Heart right ventricle (tissue), 16 donors: ENCODE data around the gene BRD3OS. TPM values are rescaled to one million over a fixed set of nuclear protein-coding genes. Genes with fewer than 3 reads are reported as not detected.

ENCODE experiments used
- ATAC-seq, 8 donors: fragments of 200-7000 bp; cut with Tn5 transposase; one replicate each; pipeline ENCODE4 v1.9.1; 2020; ENCODE audit warnings: mild to moderate bottlenecking in 8 of 8, moderate library complexity in 8 of 8, moderate number of reproducible peaks in 1 of 8
- DNase-seq, 2 donors: peaks; one replicate each; pipeline ENCODE4 v3.0.0-alpha.2; 2020
- H3K27ac ChIP-seq, 10 donors: fragments of 200-600 bp; sonication (generic) in 2 of 10; one replicate each; pipeline versions ENCODE4 v1.5.0 to v1.8.0; 2020 to 2022; ENCODE audit warnings: mild to moderate bottlenecking in 3 of 10
- H3K27me3 ChIP-seq, 7 donors: fragments of 200-600 bp; one replicate each; pipeline ENCODE4 v1.8.0; 2021 to 2022; ENCODE audit warnings: mild to moderate bottlenecking in 2 of 7
- H3K36me3 ChIP-seq, 9 donors: fragments of 200-600 bp; sonication (generic) in 1 of 9; one replicate each; pipeline versions ENCODE4 v1.5.0 to v1.8.0; 2020 to 2022; ENCODE audit warnings: mild to moderate bottlenecking in 2 of 9
- H3K4me1 ChIP-seq, 9 donors: fragments of 200-600 bp; sonication (generic) in 1 of 9; one replicate each; pipeline versions ENCODE4 v1.5.0 to v1.8.0; 2020 to 2022; ENCODE audit warnings: mild to moderate bottlenecking in 4 of 9
- H3K4me3 ChIP-seq, 10 donors: fragments of 200-600 bp; sonication (generic) in 2 of 10; one replicate each; pipeline versions ENCODE4 v1.5.0 to v1.8.0; 2020 to 2022; ENCODE audit warnings: mild to moderate bottlenecking in 7 of 10, moderate library complexity in 2 of 10
- H3K9me3 ChIP-seq, 11 donors: fragments of 200-600 bp in 10 of 11; sonication (generic) in 2 of 11; one replicate each; pipeline versions ENCODE4 v1.5.0 to v1.8.0; 2013 to 2022; ENCODE audit warnings: mild to moderate bottlenecking in 2 of 11, control low read depth in 1 of 11, moderate library complexity in 1 of 11
- CTCF ChIP-seq, 9 donors: fragments of 200-600 bp; sonication (generic) in 2 of 9; IDR thresholded peaks; one replicate each; pipeline versions ENCODE4 v1.5.0 to v1.8.0; 2021 to 2022; ENCODE audit warnings: antibody characterized with exemption in 9 of 9, mild to moderate bottlenecking in 5 of 9, moderate library complexity in 1 of 9
- WGBS, 2 donors: extraction: QIAGEN DNeasy Blood & Tissue Kit; methylation state at CpG; one replicate each; pipeline ENCODE4 v1.1.7; 2013; ENCODE audit warnings: inconsistent platforms in 1 of 2; 5-methylcytosine and 5-hydroxymethylcytosine counted together
- intact Hi-C, 10 donors: fragments of 100-400 bp; cut with DNase I; formaldehyde crosslinking; loops; one replicate each; pipeline versions ENCODE4 v1.11.1 to v1.14.2; 2022
- polyA plus RNA-seq, 2 donors: library from polyadenylated mRNA; stranded (reverse); fragments of 200-250 nt; gene quantifications; one replicate each; pipeline ENCODE4 v1.2.3, GENCODE V29; 2013
- total RNA-seq, 10 donors: library from RNA; stranded (reverse); fragmentation: NEBNext Ultra II Directional in 3 of 10; extraction: Animal tissue kit (Norgen Biotek cat#: 25700) in 3 of 10; gene quantifications; one replicate each; pipeline versions ENCODE4 v1.2.1 to v1.2.4, GENCODE V29; 2021 to 2023
- donor health status: Arrhythmogenic right ventricular cardiomyopathy.
- donor health status: ischemic (EF 13 %, LVEDD 7.1; RV severe dilation, severe dysfunction).
- donor health status: healthy with polysubstance abuse.
- donor health status: DM: no; HTN: yes; CAD: no.
- donor health status: DM: no; HTN: no; CAD: no.
- donor health status: ischemic (EF 25% LVEDD 6.9; RV normal size, moderate dysfunction).
- donor health status: ischemic (EF 25% LVEDD 5.7; RV mildly dilated, moderate dysfunction).
- donor health status: healthy.
- donor health status: DM: yes; HTN: yes; CAD: no.
- donor health status: Ischemic cardiomyopathy.
- donor health status: ischemic (EF 35%, LVEDD 5.7; RV mildly dilated, moderate dysfunction).
- donor health status: nonischemic (EF 11% LVEDD 7.7; RV severe dilation, severe dysfunction).
- donor health status: DM: yes; HTN: yes; CAD: no.
- donor health status: PGD.
- donor health status: ischemic (EF 29% LVEDD 5.4; RV normal size, mild dysfunction).
- donor health status: nonischemic (EF 23%, LVEDD 6.1; RV moderate dilation, normal function).

Gene BRD3OS
- total and polyA plus RNA-seq, 12 donors, result 4.1 to 11.6 (median 7.0) TPM

GRCh38 chr9:133990366-133991213 lies 34.7 kb upstream of the BRD3OS start:
- Histone ChIP-seq H3K36me3 (no peaks in the 10 kb centered on the region), H3K9me3 (no peaks in the 10 kb centered on the region), H3K27me3 (peaks cover 0 to 17% (median 3%) of the 10 kb centered on the region in 7 donors), H3K4me1 (peaks cover 8 to 34% (median 23%) of the 10 kb centered on the region in 9 donors), H3K4me3 (peak overlapping the region; percentile 60 to 82 (median 74)), H3K27ac (peak overlapping the region in 9 of 10 donors; percentile 50 to 97 (median 77))
- no peak for TF ChIP-seq CTCF (IDR thresholded peaks at IDR 0.05)
- intact Hi-C loops, result no loop called here
- 47 to 66% methylated on average over 31 of the region's 31 CpGs for WGBS, 2 donors
- DNase-seq (no peak), ATAC-seq (peak in 1 of 8 donors; percentile 23)

- Histone ChIP-seq H3K36me3 (no peaks in the 10 kb centered on the region), H3K4me3 (peak overlapping the region; percentile 60 to 82 (median 74)), H3K4me1 (peaks cover 8 to 34% (median 23%) of the 10 kb centered on the region in 9 donors), H3K9me3 (no peaks in the 10 kb centered on the region), H3K27ac (peak overlapping the region in 9 of 10 donors; percentile 50 to 97 (median 77)), H3K27me3 (peaks cover 0 to 17% (median 3%) of the 10 kb centered on the region in 7 donors)
- TF ChIP-seq CTCF (IDR thresholded peaks at IDR 0.05), result no peak
- intact Hi-C loops, result no loop called here
- DNase-seq (peak in 1 of 2 donors; percentile 43), ATAC-seq (peak in 1 of 8 donors; percentile 11)
- WGBS, 2 donors, result 2 to 7% methylated on average over 41 to 82 of the region's 82 CpGs
Observed at GRCh38 chr9:133991214-133991921, 33.9 kb upstream of the BRD3OS start.

GRCh38 chr9:133991964-133992779 lies 33.1 kb upstream of the BRD3OS start, which contains the start of gene VAV2:
Gene VAV2, minus strand, starts transcription at chr9:133992324. Its CDS starts 46 bp downstream, at chr9:133992278.
- Histone ChIP-seq H3K4me3 (peak within 1 kb of the TSS; percentile 60 to 82 (median 76)), H3K27ac (peak within 1 kb of the TSS; percentile 74 to 97 (median 95)), H3K9me3 (no peaks in the 10 kb centered on the region), H3K36me3 (no peaks in the 10 kb centered on the region), H3K4me1 (peaks cover 8 to 34% (median 23%) of the 10 kb centered on the region in 9 donors), H3K27me3 (peaks cover 0 to 17% (median 3%) of the 10 kb centered on the region in 7 donors)
- ATAC-seq, result peak in 3 of 8 donors; percentile 11 to 36 (median 28)
- peak; percentile 55 to 75 for DNase-seq
- 0% methylated on average over 59 to 112 of the region's 124 CpGs for WGBS, 2 donors
- intact Hi-C loops, result loop anchor here in 1 of 10 donors (2.0 kb wide), 1 partner anchor 199 kb away; no protein-coding TSS in a partner anchor
- no peak for TF ChIP-seq CTCF (IDR thresholded peaks at IDR 0.05)
